Common myeloid progenitor, CD34-positive (primary cell): Measurements from ENCODE around the gene MMP11.
A peak's percentile ranks its signal among the peaks of the same experiment; 100 is the strongest.

Source experiments
- CTCF ChIA-PET: fragments of 350-600 bp; sonication (Branson Sonifier 250); formaldehyde crosslinking; loops from one replicate; lab custom pipeline; 2021; ENCODE audit warnings: antibody characterized with exemption; lab: Charles Lee
- POLR2A ChIA-PET: fragments of 350-600 bp; sonication (Branson Sonifier 250); formaldehyde crosslinking; loops from one replicate; lab custom pipeline; 2021; ENCODE audit warnings: antibody characterized with exemption; lab: Charles Lee
- DNase-seq, 3 donors: peaks; one replicate each; pipeline versions ENCODE4 v3.0.0 to v3.0.0-alpha.2; 2013
- H3K27ac ChIP-seq, 2 experiments: 1 replicate in 1 of 2; 2 replicates in 1 of 2; pipeline ENCODE4 v1.7.0; 2013; ENCODE audit warnings: inconsistent platforms in 2 of 2, low read length in 2 of 2, mild to moderate bottlenecking in 2 of 2, low read depth in 1 of 2, moderate library complexity in 1 of 2; ENCODE audit not compliant: severe bottlenecking in 2 of 2, insufficient read depth in 1 of 2, poor library complexity in 1 of 2
- H3K27me3 ChIP-seq, 5 experiments: replicated peaks in 2 of 5; 1 replicate in 3 of 5; 2 replicates in 2 of 5; pipeline versions ENCODE4 v1.6.1 to v1.7.0; 2013; ENCODE audit warnings: low read length in 4 of 5, mild to moderate bottlenecking in 2 of 5, moderate library complexity in 2 of 5, inconsistent platforms in 1 of 5; ENCODE audit not compliant: insufficient read depth in 5 of 5, control insufficient read depth in 4 of 5
- H3K36me3 ChIP-seq, 4 experiments: 1 replicate in 2 of 4; 2 replicates in 2 of 4; pipeline versions ENCODE4 v1.6.1 to v1.7.0; 2013; ENCODE audit warnings: low read length in 3 of 4, control low read depth in 1 of 4, mild to moderate bottlenecking in 1 of 4; ENCODE audit not compliant: control insufficient read depth in 4 of 4, insufficient read depth in 4 of 4
- H3K4me1 ChIP-seq, 4 experiments: 1 replicate in 3 of 4; 2 replicates in 1 of 4; pipeline versions ENCODE4 v1.6.1 to v1.7.1; 2013; ENCODE audit warnings: low read length in 3 of 4, mild to moderate bottlenecking in 3 of 4, control low read depth in 1 of 4, inconsistent platforms in 1 of 4, moderate library complexity in 1 of 4; ENCODE audit not compliant: control insufficient read depth in 4 of 4, insufficient read depth in 4 of 4; ENCODE audit errors: control extremely low read depth in 1 of 4
- H3K4me3 ChIP-seq, 7 experiments: 1 replicate in 4 of 7; 2 replicates in 3 of 7; pipeline versions ENCODE4 v1.5.1 to v1.7.0; 2013; ENCODE audit warnings: mild to moderate bottlenecking in 7 of 7, low read length in 6 of 7, moderate library complexity in 6 of 7, inconsistent platforms in 2 of 7, low read depth in 2 of 7, control low read depth in 1 of 7; ENCODE audit not compliant: insufficient read depth in 4 of 7, control insufficient read depth in 1 of 7; ENCODE audit errors: extremely low read depth in 1 of 7
- H3K9me3 ChIP-seq, 5 experiments: 1 replicate in 4 of 5; 2 replicates in 1 of 5; pipeline versions ENCODE4 v1.6.1 to v1.7.1; 2013; ENCODE audit warnings: low read length in 4 of 5, mild to moderate bottlenecking in 2 of 5, inconsistent platforms in 1 of 5, low read depth in 1 of 5, moderate library complexity in 1 of 5; ENCODE audit not compliant: control insufficient read depth in 4 of 5, insufficient read depth in 2 of 5; ENCODE audit errors: control extremely low read depth in 1 of 5
- WGBS: methylation state at CpG from one replicate; pipeline ENCODE4 v1.1.5; 2013; ENCODE audit not compliant: insufficient coverage; 5-methylcytosine and 5-hydroxymethylcytosine counted together

The MMP11 gene

GRCh38 chr22:23812378-23812777 is 39.7 kb downstream of the MMP11 start:
- ChIA-PET CTCF (interaction anchor here (0.6 to 1.8 kb wide), 9 partner anchors 10 to 43 kb away, joined by 3 to 6 read pairs (median 4); partner anchors contain the start of gene SMARCB1), POLR2A (interaction anchor here (0.6 kb wide), 1 partner anchor 27 kb away, joined by 3 read pairs; no protein-coding TSS in a partner anchor)
- WGBS = no CpG with 5 or more reads among the region's 4 CpGs
- no peaks in the 10 kb centered on the region for H3K4me1 ChIP-seq
- H3K27me3 ChIP-seq = no peaks in the 10 kb centered on the region
- peaks cover 4 to 49% (median 27%) of the 10 kb centered on the region in 4 experiments for H3K36me3 ChIP-seq
- DNase-seq = no peak
- no peaks in the 10 kb centered on the region for H3K9me3 ChIP-seq
- no peak overlapping the region for H3K27ac ChIP-seq
- no peak overlapping the region for H3K4me3 ChIP-seq

- Histone ChIP-seq H3K27ac (no peak overlapping the region), H3K36me3 (peaks cover 4 to 72% (median 37%) of the 10 kb centered on the region in 4 experiments), H3K4me3 (no peak overlapping the region), H3K27me3 (no peaks in the 10 kb centered on the region), H3K4me1 (peaks cover 0 to 3% (median 0%) of the 10 kb centered on the region in 4 experiments), H3K9me3 (no peaks in the 10 kb centered on the region)
- no peak for DNase-seq
- CTCF ChIA-PET = no interaction called here
- POLR2A ChIA-PET = no interaction called here
- WGBS = 97% methylated on average over 6 of the region's 10 CpGs
These were observed 43.0 kb downstream of the MMP11 start for GRCh38 chr22:23815541-23816155.

GRCh38 chr22:23816156-23816976 is 43.7 kb downstream of the MMP11 start:
- H3K4me3 ChIP-seq = no peak overlapping the region
- H3K36me3 ChIP-seq = peaks cover 4 to 74% (median 42%) of the 10 kb centered on the region in 4 experiments
- H3K4me1 ChIP-seq = peaks cover 0 to 10% (median 0%) of the 10 kb centered on the region in 4 experiments
- H3K27ac ChIP-seq = no peak overlapping the region
- H3K27me3 ChIP-seq = no peaks in the 10 kb centered on the region
- no peaks in the 10 kb centered on the region for H3K9me3 ChIP-seq
- 92% methylated on average over 14 of the region's 18 CpGs for WGBS
- DNase-seq = no peak
- POLR2A ChIA-PET = no interaction called here
- CTCF ChIA-PET = no interaction called here

GRCh38 chr22:23817146-23817545 is 44.5 kb downstream of the MMP11 start:
- WGBS = 98% methylated on average over 6 of the region's 6 CpGs
- H3K27me3 ChIP-seq = no peaks in the 10 kb centered on the region
- POLR2A ChIA-PET = no interaction called here
- no peak overlapping the region for H3K4me3 ChIP-seq
- CTCF ChIA-PET = interaction anchor here (1.6 kb wide), 1 partner anchor 19 kb away, joined by 5 read pairs; no protein-coding TSS in a partner anchor
- peaks cover 0 to 10% (median 0%) of the 10 kb centered on the region in 4 experiments for H3K4me1 ChIP-seq
- peaks cover 4 to 77% (median 45%) of the 10 kb centered on the region in 4 experiments for H3K36me3 ChIP-seq
- DNase-seq = no peak
- H3K9me3 ChIP-seq = no peaks in the 10 kb centered on the region
- no peak overlapping the region for H3K27ac ChIP-seq

GRCh38 chr22:23818541-23818940 is 45.9 kb downstream of the MMP11 start:
- Histone ChIP-seq H3K9me3 (no peaks in the 10 kb centered on the region), H3K4me3 (no peak overlapping the region), H3K27ac (no peak overlapping the region), H3K36me3 (peaks cover 2 to 86% (median 53%) of the 10 kb centered on the region in 4 experiments), H3K4me1 (peaks cover 0 to 10% (median 0%) of the 10 kb centered on the region in 4 experiments), H3K27me3 (no peaks in the 10 kb centered on the region)
- WGBS = 88% methylated on average over 1 of the region's 2 CpGs
- no peak for DNase-seq
- CTCF ChIA-PET = interaction anchor here (1.6 kb wide), 1 partner anchor 17 kb away, joined by 5 read pairs; no protein-coding TSS in a partner anchor
- POLR2A ChIA-PET = no interaction called here

- WGBS = 69% methylated on average over 4 of the region's 4 CpGs
- Histone ChIP-seq H3K4me3 (no peak overlapping the region), H3K27ac (peak overlapping the region in 1 of 2 experiments; percentile 25), H3K27me3 (no peaks in the 10 kb centered on the region), H3K9me3 (no peaks in the 10 kb centered on the region), H3K36me3 (peaks cover 10 to 96% (median 66%) of the 10 kb centered on the region in 4 experiments), H3K4me1 (peaks cover 0 to 10% (median 0%) of the 10 kb centered on the region in 4 experiments)
- no peak for DNase-seq
- CTCF ChIA-PET = interaction anchor here (0.9 to 1.1 kb wide), 2 partner anchors 19 to 31 kb away, joined by 3 read pairs; no protein-coding TSS in a partner anchor
- POLR2A ChIA-PET = interaction anchor here (0.6 kb wide), 1 partner anchor 14 kb away, joined by 4 read pairs; no protein-coding TSS in a partner anchor
These were observed 48.1 kb downstream of the MMP11 start for GRCh38 chr22:23820748-23821211.
